K562 (cell line): Measurements from ENCODE around the gene VDAC2. TPM values are rescaled to one million over a fixed set of nuclear protein-coding genes. Genes with fewer than 3 reads are reported as not detected.

Source experiments
- CC2D1A ChIP-seq: fragments of 450-650 bp; IDR thresholded peaks from 2 replicates; pipeline ENCODE4 v1.6.1; 2017; ENCODE audit warnings: mild to moderate bottlenecking
- CREB1 ChIP-seq, 2 experiments: sonication (generic) in 1 of 2; formaldehyde crosslinking in 1 of 2; IDR thresholded peaks; 2 replicates each; pipeline versions ENCODE4 v1.6.1 to v1.8.0; 2012 to 2022; ENCODE audit warnings: inconsistent platforms in 1 of 2, mild to moderate bottlenecking in 1 of 2, missing genetic modification reagents in 1 of 2, moderate library complexity in 1 of 2
- GMEB1 ChIP-seq: fragments of 250-450 bp; sonication (Bioruptor Pico); IDR thresholded peaks from 2 replicates; pipeline ENCODE4 v1.4.0; 2020; ENCODE audit warnings: mild to moderate bottlenecking
- GTF2F1 ChIP-seq: IDR thresholded peaks from 2 replicates; pipeline ENCODE4 v1.6.1; 2011; ENCODE audit warnings: low read depth, low read length, improper control_type of control experiment
- HDGF ChIP-seq: fragments of 450-650 bp; IDR thresholded peaks from 2 replicates; pipeline ENCODE4 v1.6.1; 2016
- HMG20B ChIP-seq: fragments of 250-450 bp; sonication (Bioruptor Pico); IDR thresholded peaks from 2 replicates; pipeline ENCODE4 v1.5.0; 2021; ENCODE audit warnings: mild to moderate bottlenecking
- ILF3 ChIP-seq: fragments of 450-650 bp; IDR thresholded peaks from 2 replicates; pipeline ENCODE4 v1.6.1; 2018; ENCODE audit warnings: antibody characterized with exemption, mild to moderate bottlenecking, moderate library complexity, borderline replicate concordance
- IRF1 ChIP-seq: sonication (generic); formaldehyde crosslinking; IDR thresholded peaks from 2 replicates; pipeline ENCODE4 v1.8.0; 2022; ENCODE audit warnings: missing genetic modification reagents, mild to moderate bottlenecking, borderline replicate concordance
- KLF1 ChIP-seq: fragments of 450-650 bp; IDR thresholded peaks from 2 replicates; pipeline ENCODE4 v1.6.1; 2016; ENCODE audit warnings: missing genetic modification characterization, missing compliant biosample characterization
- NR2F6 ChIP-seq: fragments of 450-650 bp; formaldehyde crosslinking; IDR thresholded peaks from 2 replicates; pipeline ENCODE4 v1.4.0; 2020; ENCODE audit warnings: mild to moderate bottlenecking
- PATZ1 ChIP-seq: fragments of 250-450 bp; sonication (Bioruptor Pico); IDR thresholded peaks from 2 replicates; pipeline ENCODE4 v1.5.0; 2020; ENCODE audit warnings: mild to moderate bottlenecking, borderline replicate concordance
- PTTG1 ChIP-seq: fragments of 450-650 bp; IDR thresholded peaks from 2 replicates; pipeline ENCODE4 v1.6.1; 2016; ENCODE audit warnings: low read depth, mild to moderate bottlenecking, missing genetic modification characterization, missing compliant biosample characterization
- STAT5A ChIP-seq: IDR thresholded peaks from 2 replicates; pipeline ENCODE4 v1.6.1; 2012; ENCODE audit warnings: low read length, inconsistent platforms, borderline replicate concordance
- USF1 ChIP-seq: sonication (generic); formaldehyde crosslinking; IDR thresholded peaks from 2 replicates; pipeline ENCODE4 v1.9.0; 2022; ENCODE audit warnings: mild to moderate bottlenecking, missing genetic modification reagents
- ZBED1 ChIP-seq: IDR thresholded peaks from 2 replicates; pipeline ENCODE4 v1.6.1; 2014
- ZC3H11A ChIP-seq: IDR thresholded peaks from 2 replicates; pipeline ENCODE4 v1.6.1; 2012; ENCODE audit warnings: low read depth, low read length, improper control_type of control experiment
- ZNF217 ChIP-seq: sonication (generic); formaldehyde crosslinking; IDR thresholded peaks from 2 replicates; pipeline ENCODE4 v1.8.0; 2022; ENCODE audit warnings: mild to moderate bottlenecking, missing genetic modification reagents
- ZNF224 ChIP-seq: sonication (generic); formaldehyde crosslinking; IDR thresholded peaks from 2 replicates; pipeline ENCODE4 v1.8.0; 2022; ENCODE audit warnings: mild to moderate bottlenecking, missing genetic modification reagents
- ZNF232 ChIP-seq: sonication (generic); formaldehyde crosslinking; IDR thresholded peaks from 2 replicates; pipeline ENCODE4 v1.8.0; 2022; ENCODE audit warnings: mild to moderate bottlenecking, missing genetic modification reagents
- ZNF584 ChIP-seq: fragments of 200-800 bp; sonication (Bioruptor generic); IDR thresholded peaks from 2 replicates; pipeline ENCODE4 v1.6.1; 2016; ENCODE audit warnings: low read depth, mild to moderate bottlenecking, missing genetic modification characterization, missing compliant biosample characterization
- ZNF76 ChIP-seq: fragments of 250-450 bp; sonication (Bioruptor Pico); IDR thresholded peaks from 2 replicates; pipeline ENCODE4 v1.4.0; 2020; ENCODE audit warnings: mild to moderate bottlenecking, moderate library complexity, borderline replicate concordance
- ZNF830 ChIP-seq: fragments of 250-450 bp; sonication (Bioruptor Pico); IDR thresholded peaks from 2 replicates; pipeline ENCODE4 v1.5.0; 2021; ENCODE audit warnings: mild to moderate bottlenecking
- polyA plus RNA-seq, 8 experiments: library from polyadenylated mRNA; depleted of rRNA in 4 of 8; stranded (reverse) in 5 of 8; unstranded in 3 of 8; fragments of >200 nt; fragmentation: Nextera tagmentation in 2 of 8; fragmentation: Illumina TruSeq in 1 of 8; extraction: Ambion mirVana in 2 of 8; extraction: Trizol in 1 of 8; gene quantifications; 2 replicates each; pipeline versions ENCODE4 v1.2.1 to v1.2.3, GENCODE V29; 2011 to 2014; ENCODE audit warnings: inconsistent platforms in 1 of 8, missing spikeins in 1 of 8
- total RNA-seq, 7 experiments: library from RNA; depleted of rRNA in 6 of 7; stranded (reverse); fragments of >200 nt in 6 of 7; fragmentation: Illumina TruSeq in 2 of 7; extraction: Trizol in 2 of 7; gene quantifications; 2 replicates each; pipeline versions ENCODE4 v1.2.1 to v1.2.3, GENCODE V29; 2011 to 2021; ENCODE audit warnings: low replicate concordance in 1 of 7

VDAC2 gene
- total and polyA plus RNA-seq, 9 of the 15 experiments (the other 6 are each of a cell fraction or from before 2014, with no cell fraction given), result 139 to 450 (median 250) TPM

- TF ChIP-seq IRF1 (CRISPR knock-in tag) (no peak), ZNF232 (CRISPR knock-in tag) (no peak), ZBED1 (no peak), ZNF217 (no peak), PATZ1 (CRISPR knock-in tag) (no peak), STAT5A (no peak), USF1 (CRISPR knock-in tag) (no peak), CC2D1A (no peak), HDGF (no peak), ZNF224 (no peak), GTF2F1 (no peak), HMG20B (CRISPR knock-in tag) (no peak), GMEB1 (CRISPR knock-in tag) (no peak), ILF3 (no peak), PTTG1 (no peak), KLF1 (no peak), ZNF830 (CRISPR knock-in tag) (no peak), NR2F6 (no peak), ZNF584 (no peak), ZC3H11A (no peak), ZNF76 (CRISPR knock-in tag) (no peak), CREB1 (IDR thresholded peaks at IDR 0.05) (no peak), CREB1 (CRISPR knock-in tag; IDR thresholded peaks at IDR 0.05) (no peak)
Measured at GRCh38 chr10:75236178-75236825, 25.7 kb downstream of the VDAC2 start (continued).
